Suppressor macrophage treated with lipopolysaccharide for 1 hour (primary cell): ENCODE results near the gene PRDM12.
A peak's percentile ranks its signal among the peaks of the same experiment; 100 is the strongest.

Experiments
- DNase-seq, 3 donors: peaks; one replicate each; pipeline ENCODE4 v3.0.0-alpha.2; 2020 to 2022

The PRDM12 gene

GRCh38 chr9:130664251-130665028 lies at the start of gene PRDM12:
PRDM12 (plus strand) TSS chr9:130664594; CDS start chr9:130664654, 60 bp downstream.
- DNase-seq: peak in 1 of 3 donors; percentile 31

GRCh38 chr9:130616451-130616850 lies 47.9 kb upstream of the PRDM12 start:
- no peak for DNase-seq

- no peak for DNase-seq
These were observed 40.9 kb upstream of the PRDM12 start for GRCh38 chr9:130623466-130623865.

GRCh38 chr9:130624154-130624553 lies 40.2 kb upstream of the PRDM12 start:
- DNase-seq: no peak

GRCh38 chr9:130626249-130626996 lies 38.0 kb upstream of the PRDM12 start:
- no peak for DNase-seq

- DNase-seq: no peak
These were observed 37.3 kb upstream of the PRDM12 start for GRCh38 chr9:130627051-130627450.

GRCh38 chr9:130627896-130628792 lies 36.2 kb upstream of the PRDM12 start:
- DNase-seq: no peak

GRCh38 chr9:130629443-130630070 lies 34.8 kb upstream of the PRDM12 start:
- no peak for DNase-seq

GRCh38 chr9:130630071-130630450 lies 34.3 kb upstream of the PRDM12 start:
- DNase-seq: no peak

- DNase-seq: no peak
These were observed 33.7 kb upstream of the PRDM12 start for GRCh38 chr9:130630506-130631330.

GRCh38 chr9:130631331-130632080 lies 32.9 kb upstream of the PRDM12 start:
- DNase-seq: no peak

- DNase-seq: no peak
These were observed 32.2 kb upstream of the PRDM12 start for GRCh38 chr9:130632081-130632710.

GRCh38 chr9:130632841-130633240 lies 31.6 kb upstream of the PRDM12 start:
- DNase-seq: no peak

- no peak for DNase-seq
These were observed 30.8 kb upstream of the PRDM12 start for GRCh38 chr9:130633336-130634190.

GRCh38 chr9:130634191-130634768 lies 30.1 kb upstream of the PRDM12 start:
- DNase-seq: no peak

GRCh38 chr9:130634801-130635200 lies 29.6 kb upstream of the PRDM12 start:
- DNase-seq: no peak

GRCh38 chr9:130635306-130635705 lies 29.1 kb upstream of the PRDM12 start:
- no peak for DNase-seq

GRCh38 chr9:130635721-130636647 lies 28.4 kb upstream of the PRDM12 start:
- DNase-seq: no peak
